Smooth muscle cell (in vitro differentiated cells): Measurements from ENCODE around the gene WDSUB1. TPM values are rescaled to one million over a fixed set of nuclear protein-coding genes. Genes with fewer than 3 reads are reported as not detected.

ENCODE experiments used
- microRNA-seq: library from miRNA; unstranded; fragments of <30 nt; microRNA quantifications from one replicate; pipeline ENCODE4, GENCODE V29; 2016; ENCODE audit warnings: borderline number of aligned reads
- polyA plus RNA-seq: library from polyadenylated mRNA; unstranded; fragments of >200 nt; fragmentation: Nextera tagmentation; extraction: Ambion mirVana; gene quantifications from 2 replicates; pipeline ENCODE4 v1.2.1, GENCODE V29; 2016
- small RNA-seq: library from RNA; depleted of rRNA; stranded (forward); fragments of <200 nt; gene quantifications from one replicate; pipeline ENCODE3, GENCODE V24; 2014
- total RNA-seq: library from RNA; depleted of rRNA; stranded (reverse); fragments of >200 nt; gene quantifications from 2 replicates; pipeline ENCODE4 v1.2.3, GENCODE V29; 2014

Gene WDSUB1
- total and polyA plus RNA-seq, 2 experiments from 2014 or later, result 3.6 to 4.6 TPM

Small RNA genes lying within 50 kb of the gene (microRNA-seq; reads per million reads assigned to microRNA genes)
- gene MIR6888, result 2.3 reads per million

Small RNA genes lying within 50 kb of the gene (small RNA-seq; reads per million reads assigned to genes)
- not detected for gene MIR6888
